Kidney epithelial cell (primary cell): Measurements from ENCODE around the gene MRPS33. TPM values are rescaled to one million over a fixed set of nuclear protein-coding genes. Genes with fewer than 3 reads are reported as not detected.

Experiments
- DNase-seq: peaks from one replicate; pipeline ENCODE4 v3.0.0-alpha.2; 2010; ENCODE audit warnings: low read depth
- H3K27me3 ChIP-seq: 2 replicates; pipeline ENCODE4 v1.6.0; 2011; ENCODE audit warnings: low read length; ENCODE audit not compliant: control insufficient read depth, insufficient read depth
- H3K36me3 ChIP-seq: 2 replicates; pipeline ENCODE4 v1.5.1; 2011; ENCODE audit warnings: low read length; ENCODE audit not compliant: control insufficient read depth, insufficient read depth
- H3K4me3 ChIP-seq: 2 replicates; pipeline ENCODE4 v1.5.1; 2011; ENCODE audit warnings: low read depth, mild to moderate bottlenecking, control low read depth, low read length
- CTCF ChIP-seq: IDR thresholded peaks from 2 replicates; pipeline ENCODE4 v1.5.1; 2011; ENCODE audit warnings: mild to moderate bottlenecking, moderate library complexity, low read length, control low read depth, inconsistent platforms; ENCODE audit not compliant: insufficient read depth, poor library complexity, severe bottlenecking
- total RNA-seq: library from RNA; depleted of rRNA; stranded (reverse); fragments of >200 nt; gene quantifications from 2 replicates; pipeline ENCODE4 v1.2.3, GENCODE V29; 2015

Gene MRPS33
- total RNA-seq, 1 donor from 2014 or later, result 32.2 TPM

- DNase-seq, result no peak
- peak overlapping the region; percentile 76 for H3K4me3 ChIP-seq
- TF ChIP-seq CTCF, result no peak
- no peaks in the 10 kb centered on the region for H3K36me3 ChIP-seq
- no peaks in the 10 kb centered on the region for H3K27me3 ChIP-seq
These were observed 628 bp downstream of the MRPS33 start for GRCh38 chr7:141014125-141014523.

DNA sequence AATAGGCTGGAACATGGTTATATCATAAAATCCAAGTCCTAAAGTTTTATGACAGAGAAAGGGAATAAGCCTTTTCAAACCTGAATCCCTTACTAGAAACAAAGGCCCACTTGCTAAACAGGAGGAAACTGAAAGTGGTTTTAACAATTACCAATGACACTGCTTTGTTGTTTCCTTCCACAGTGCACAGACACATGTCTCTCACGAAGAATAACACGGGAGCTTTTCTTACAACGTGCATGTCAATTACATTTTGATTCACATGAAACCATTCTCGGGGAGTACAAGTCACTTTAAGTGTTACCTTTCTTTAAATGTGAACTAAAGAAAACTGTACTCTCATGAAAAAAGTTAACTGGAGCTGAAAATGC lies 1.4 kb downstream of the MRPS33 start:
- Histone ChIP-seq H3K27me3 (no peaks in the 10 kb centered on the region), H3K4me3 (no peak overlapping the region), H3K36me3 (no peaks in the 10 kb centered on the region)
- TF ChIP-seq CTCF, result no peak
- DNase-seq, result no peak

- no peak overlapping the region for H3K4me3 ChIP-seq
- TF ChIP-seq CTCF, result no peak
- no peaks in the 10 kb centered on the region for H3K27me3 ChIP-seq
- no peak for DNase-seq
- H3K36me3 ChIP-seq, result no peaks in the 10 kb centered on the region
These were observed 1.9 kb downstream of the MRPS33 start for GRCh38 chr7:141012696-141013344.

GRCh38 chr7:141012044-141012685 lies 2.6 kb downstream of the MRPS33 start:
- peak; percentile 26 for DNase-seq
- peak; percentile 65 for TF ChIP-seq CTCF
- no peaks in the 10 kb centered on the region for H3K36me3 ChIP-seq
- no peak overlapping the region for H3K4me3 ChIP-seq
- H3K27me3 ChIP-seq, result no peaks in the 10 kb centered on the region

GRCh38 chr7:141011443-141011842 lies 3.3 kb downstream of the MRPS33 start:
- Histone ChIP-seq H3K4me3 (no peak overlapping the region), H3K36me3 (no peaks in the 10 kb centered on the region), H3K27me3 (no peaks in the 10 kb centered on the region)
- no peak for TF ChIP-seq CTCF
- no peak for DNase-seq
